SK-N-MC (cell line): Measurements from ENCODE around the gene TCF7L1.

Source experiments
- EZH2 ChIP-seq: fragments of 200-600 bp; sonication (generic); IDR thresholded peaks from one replicate; pipeline ENCODE4 v1.6.1; 2017; ENCODE audit warnings: antibody characterized with exemption
- FOXP2 ChIP-seq: optimal IDR thresholded peaks from 2 replicates; pipeline ENCODE3; 2011; ENCODE audit warnings: mild to moderate bottlenecking, moderate library complexity; ENCODE audit not compliant: insufficient read depth; ENCODE audit errors: extremely low read length, control extremely low read depth
- POLR2AphosphoS5 ChIP-seq: IDR thresholded peaks from 2 replicates; pipeline ENCODE4 v1.6.1; 2012; ENCODE audit warnings: mild to moderate bottlenecking, low read depth, low read length, borderline replicate concordance

DNA sequence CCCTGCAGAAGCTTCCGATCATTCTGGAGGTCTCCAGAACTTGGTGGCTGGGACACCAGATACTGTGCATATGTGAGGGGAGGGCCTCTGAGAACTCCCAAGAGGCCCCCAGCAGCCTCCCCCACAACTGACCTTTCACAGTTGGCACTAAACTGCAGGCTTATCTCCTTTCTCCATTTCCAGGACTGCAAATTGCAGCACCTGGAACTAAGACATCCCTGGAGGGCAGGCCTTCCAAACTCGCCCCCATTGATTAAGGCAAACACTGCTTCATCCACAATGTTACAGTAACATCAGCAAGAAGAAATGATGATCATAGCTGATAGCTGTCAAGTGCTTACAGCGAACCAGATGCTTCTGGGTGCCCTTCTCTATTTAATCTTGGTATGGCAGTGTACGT lies 126.7 kb downstream of the TCF7L1 start:
- TF ChIP-seq POLR2AphosphoS5 (no peak), EZH2 (no peak), FOXP2 (no peak)
